Inflammatory macrophage treated with lipopolysaccharide for 4 hours (primary cell): Measurements from ENCODE around the gene GIT2.
A peak's percentile ranks its signal among the peaks of the same experiment; 100 is the strongest.

Experiments
- DNase-seq: peaks from one replicate; pipeline ENCODE4 v3.0.0-alpha.2; 2020

GIT2 gene

GRCh38 chr12:109972821-109973220, 23.3 kb downstream of the GIT2 start:
- DNase-seq, result no peak

- no peak for DNase-seq
Observed at GRCh38 chr12:109968801-109969200, 27.4 kb downstream of the GIT2 start.

- DNase-seq, result no peak
Observed at GRCh38 chr12:109968032-109968420, 28.1 kb downstream of the GIT2 start.

- no peak for DNase-seq
Observed at GRCh38 chr12:109967383-109968031, 28.7 kb downstream of the GIT2 start.

GRCh38 chr12:109966546-109966945, 29.6 kb downstream of the GIT2 start:
- DNase-seq, result no peak

GRCh38 chr12:109963743-109964429, 32.3 kb downstream of the GIT2 start:
- no peak for DNase-seq

GRCh38 chr12:109963330-109963729, 32.8 kb downstream of the GIT2 start:
- no peak for DNase-seq

- no peak for DNase-seq
Observed at GRCh38 chr12:109962398-109962797, 33.8 kb downstream of the GIT2 start.

GRCh38 chr12:109961612-109962011, 34.6 kb downstream of the GIT2 start:
- no peak for DNase-seq

- DNase-seq, result no peak
Observed at GRCh38 chr12:109961201-109961600, 35.0 kb downstream of the GIT2 start.

GRCh38 chr12:109959411-109960093, 36.6 kb downstream of the GIT2 start:
- DNase-seq, result no peak

- no peak for DNase-seq
Observed at GRCh38 chr12:109958374-109958773, 37.8 kb downstream of the GIT2 start.

GRCh38 chr12:109953656-109954055, 42.5 kb downstream of the GIT2 start:
- DNase-seq, result no peak

GRCh38 chr12:109952873-109953272, 43.3 kb downstream of the GIT2 start:
- no peak for DNase-seq

- peak; percentile 92 for DNase-seq
Observed at GRCh38 chr12:109952160-109952858, 43.9 kb downstream of the GIT2 start.

GRCh38 chr12:109951751-109952150, 44.4 kb downstream of the GIT2 start:
- DNase-seq, result no peak

GRCh38 chr12:109951136-109951535, 45.0 kb downstream of the GIT2 start:
- DNase-seq, result no peak

GRCh38 chr12:109950625-109951024, 45.5 kb downstream of the GIT2 start:
- DNase-seq, result no peak

- no peak for DNase-seq
Observed at GRCh38 chr12:109949089-109949488, 47.1 kb downstream of the GIT2 start.

- no peak for DNase-seq
Observed at GRCh38 chr12:109948368-109948767, 47.8 kb downstream of the GIT2 start.

- peak; percentile 72 for DNase-seq
Observed at GRCh38 chr12:109947521-109947920, 48.6 kb downstream of the GIT2 start.

- DNase-seq, result no peak
Observed at GRCh38 chr12:109946913-109947312, 49.3 kb downstream of the GIT2 start.

GRCh38 chr12:109946505-109946904, 49.7 kb downstream of the GIT2 start:
- DNase-seq, result peak; percentile 59
